Esophagus muscularis mucosa (tissue), 4 donors: ENCODE measurements around the gene SLC26A5. TPM values are rescaled to one million over a fixed set of nuclear protein-coding genes. Genes with fewer than 3 reads are reported as not detected.
"Not testable (repeated sequence)": the region's sequence is repeated elsewhere in the genome, so short reads cannot be mapped to it uniquely, and the experiment has no call there.

Experiments
- DNase-seq: peaks from one replicate; pipeline ENCODE4 v3.0.0-alpha.2; 2017; ENCODE audit errors: extremely low spot score
- H3K27ac ChIP-seq, 4 donors: fragments of 200-600 bp; sonication (generic); replicated peaks in 1 of 4; 1 replicate in 3 of 4; 2 replicates in 1 of 4; pipeline ENCODE4 v1.5.1; 2016 to 2019; ENCODE audit warnings: mild to moderate bottlenecking in 1 of 4
- H3K27me3 ChIP-seq, 4 donors: fragments of 200-600 bp; sonication (generic); one replicate each; pipeline versions ENCODE4 v1.5.1 to v1.6.0; 2016 to 2019
- H3K36me3 ChIP-seq, 4 donors: fragments of 200-600 bp; sonication (generic); one replicate each; pipeline ENCODE4 v1.5.1; 2016 to 2019
- H3K4me1 ChIP-seq, 4 donors: fragments of 200-600 bp; sonication (generic); one replicate each; pipeline ENCODE4 v1.5.1; 2016 to 2019
- H3K4me3 ChIP-seq, 4 donors: fragments of 200-600 bp; sonication (generic); 1 replicate in 2 of 4; 2 replicates in 2 of 4; pipeline ENCODE4 v1.5.1; 2016 to 2019; ENCODE audit warnings: mild to moderate bottlenecking in 4 of 4, moderate library complexity in 1 of 4
- H3K9me3 ChIP-seq, 4 donors: fragments of 200-600 bp; sonication (generic); 1 replicate in 3 of 4; 2 replicates in 1 of 4; pipeline ENCODE4 v1.5.1; 2016 to 2019
- EP300 ChIP-seq: sonication (generic); formaldehyde crosslinking; IDR thresholded peaks from one replicate; pipeline ENCODE4 v1.6.1; 2017; ENCODE audit warnings: antibody characterized with exemption
- POLR2A ChIP-seq: fragments of 450-650 bp; IDR thresholded peaks from one replicate; pipeline ENCODE4 v1.6.1; 2017; ENCODE audit warnings: antibody characterized with exemption, moderate library complexity, mild to moderate bottlenecking, low read depth
- POLR2AphosphoS5 ChIP-seq, 2 donors: sonication (generic); formaldehyde crosslinking; IDR thresholded peaks; one replicate each; pipeline ENCODE4 v1.6.1; 2017; ENCODE audit warnings: antibody characterized with exemption in 2 of 2
- WGBS: methylation state at CpG from one replicate; pipeline ENCODE4 v1.1.5; 2018; 5-methylcytosine and 5-hydroxymethylcytosine counted together
- intact Hi-C: fragments of 100-400 bp; cut with DNase I; formaldehyde crosslinking; loops from one replicate; pipeline ENCODE4 v1.15.1; 2023
- total RNA-seq, 4 donors: library from RNA; depleted of rRNA; stranded (reverse); fragments of >200 nt; gene quantifications; one replicate each; pipeline versions ENCODE4 v1.1.0 to v1.2.1, GENCODE V29; 2016
- TF ChIP-seq, protein P1 (sequence below), 3 experiments: fragments of 200-600 bp in 2 of 3; fragments of 450-650 bp in 1 of 3; sonication (generic) in 2 of 3; IDR thresholded peaks; one replicate each; pipeline ENCODE4 v1.5.1; 2017 to 2019; ENCODE audit warnings: antibody characterized with exemption in 3 of 3, mild to moderate bottlenecking in 2 of 3, moderate library complexity in 1 of 3

The SLC26A5 gene
- total RNA-seq, 4 donors from 2014 or later: under 0.01 TPM; not detected in 3

DNA sequence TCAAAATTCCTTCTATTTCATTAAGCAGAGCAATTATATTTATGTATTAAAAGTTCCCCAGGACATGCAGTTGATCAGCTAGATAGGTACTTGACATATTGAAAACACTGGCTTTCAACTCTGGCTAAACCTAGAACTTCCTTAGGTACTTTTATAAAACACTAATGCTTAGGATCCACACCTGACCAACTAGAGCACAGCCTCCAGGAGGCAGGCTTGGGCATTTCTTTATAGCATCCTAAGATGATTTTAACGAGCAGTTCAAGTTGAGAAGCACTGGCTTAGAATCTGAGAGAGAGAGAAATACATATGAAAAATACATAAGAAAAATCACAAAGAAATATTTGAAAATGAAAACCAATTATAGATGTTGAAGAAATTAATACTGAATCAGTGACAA lies 20.8 kb downstream of the SLC26A5 start:
- no peak overlapping the region for H3K27ac ChIP-seq
- no peak for DNase-seq
- no peaks in the 10 kb centered on the region for H3K36me3 ChIP-seq
- no peaks in the 10 kb centered on the region for H3K4me1 ChIP-seq
- H3K4me3 ChIP-seq: no peak overlapping the region
- no peak for TF ChIP-seq POLR2AphosphoS5 (IDR thresholded peaks at IDR 0.05)
- no peak for TF ChIP-seq POLR2A
- TF ChIP-seq, protein P1, sequence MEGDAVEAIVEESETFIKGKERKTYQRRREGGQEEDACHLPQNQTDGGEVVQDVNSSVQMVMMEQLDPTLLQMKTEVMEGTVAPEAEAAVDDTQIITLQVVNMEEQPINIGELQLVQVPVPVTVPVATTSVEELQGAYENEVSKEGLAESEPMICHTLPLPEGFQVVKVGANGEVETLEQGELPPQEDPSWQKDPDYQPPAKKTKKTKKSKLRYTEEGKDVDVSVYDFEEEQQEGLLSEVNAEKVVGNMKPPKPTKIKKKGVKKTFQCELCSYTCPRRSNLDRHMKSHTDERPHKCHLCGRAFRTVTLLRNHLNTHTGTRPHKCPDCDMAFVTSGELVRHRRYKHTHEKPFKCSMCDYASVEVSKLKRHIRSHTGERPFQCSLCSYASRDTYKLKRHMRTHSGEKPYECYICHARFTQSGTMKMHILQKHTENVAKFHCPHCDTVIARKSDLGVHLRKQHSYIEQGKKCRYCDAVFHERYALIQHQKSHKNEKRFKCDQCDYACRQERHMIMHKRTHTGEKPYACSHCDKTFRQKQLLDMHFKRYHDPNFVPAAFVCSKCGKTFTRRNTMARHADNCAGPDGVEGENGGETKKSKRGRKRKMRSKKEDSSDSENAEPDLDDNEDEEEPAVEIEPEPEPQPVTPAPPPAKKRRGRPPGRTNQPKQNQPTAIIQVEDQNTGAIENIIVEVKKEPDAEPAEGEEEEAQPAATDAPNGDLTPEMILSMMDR (IDR thresholded peaks at IDR 0.05): no peak
- no peak for TF ChIP-seq EP300
- intact Hi-C loops: no loop called here
- H3K9me3 ChIP-seq: no peaks in the 10 kb centered on the region
- WGBS: 70% methylated on average over 1 of the region's 1 CpG
- H3K27me3 ChIP-seq: no peaks in the 10 kb centered on the region

DNA sequence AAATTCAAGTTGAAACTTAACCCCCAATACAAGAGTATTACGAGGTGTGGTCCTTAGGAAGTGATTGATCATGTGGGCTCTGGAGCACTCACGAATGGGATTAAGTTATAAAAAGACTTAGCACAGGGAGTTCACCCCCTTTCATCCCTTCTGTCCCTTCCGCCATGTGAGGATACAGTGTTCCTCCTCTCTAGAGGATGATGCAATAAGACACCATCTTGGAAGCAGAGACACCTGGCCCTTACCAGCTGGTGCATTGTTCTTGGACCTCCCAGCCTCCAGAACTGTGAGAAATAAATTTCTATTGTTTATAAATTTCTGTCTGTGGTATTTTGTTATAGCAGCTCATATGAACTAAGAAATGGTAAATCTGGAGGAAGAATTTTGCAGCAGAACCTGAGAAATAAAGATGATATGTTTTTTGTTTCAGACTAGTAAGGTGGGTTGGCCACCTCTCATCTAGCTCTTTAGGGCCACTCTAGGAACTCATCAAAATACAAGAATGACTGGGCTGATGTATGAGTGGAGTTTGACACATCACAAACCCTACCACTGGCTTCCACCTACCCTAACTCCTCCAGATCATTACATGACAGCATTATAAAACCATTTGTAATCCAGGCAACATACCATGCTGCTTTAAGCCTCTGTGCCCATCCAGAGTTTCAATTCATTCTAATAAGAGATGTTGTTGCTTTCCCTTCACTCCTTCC lies 22.4 kb downstream of the SLC26A5 start:
- Histone ChIP-seq H3K4me1 (no peaks in the 10 kb centered on the region), H3K27me3 (no peaks in the 10 kb centered on the region), H3K27ac (no peak overlapping the region), H3K9me3 (no peaks in the 10 kb centered on the region), H3K4me3 (no peak overlapping the region), H3K36me3 (no peaks in the 10 kb centered on the region)
- intact Hi-C loops: no loop called here
- DNase-seq: no peak
- TF ChIP-seq EP300: no peak
- WGBS: 63% methylated on average over 3 of the region's 3 CpGs

DNA sequence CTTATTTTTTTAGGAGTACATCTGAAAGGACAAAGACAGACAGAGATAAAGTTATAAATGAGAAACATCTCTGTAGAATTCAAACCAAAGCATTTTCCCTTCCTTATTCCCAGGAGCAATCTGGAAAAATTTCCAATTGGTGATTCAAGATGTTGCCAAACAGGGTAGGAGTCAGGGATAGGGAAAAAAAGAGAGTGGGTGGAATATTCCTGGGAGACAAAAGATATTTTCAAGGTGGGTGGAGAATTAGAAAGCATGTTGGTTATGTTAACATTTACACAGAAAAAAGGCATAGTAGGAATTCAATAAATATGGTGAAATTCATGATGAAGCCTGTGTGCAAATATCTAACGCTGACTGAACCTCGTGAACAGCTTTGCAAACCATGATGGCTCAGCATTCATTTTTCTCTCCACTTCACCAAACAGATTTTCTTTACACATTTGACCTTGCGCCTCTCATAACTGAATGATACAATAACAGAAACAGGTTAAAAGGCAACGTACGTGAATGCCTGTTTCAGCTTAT lies 25.1 kb downstream of the SLC26A5 start:
- WGBS: 79% methylated on average over 5 of the region's 5 CpGs
- no peak for TF ChIP-seq POLR2A
- TF ChIP-seq, protein P1 (IDR thresholded peaks at IDR 0.05): no peak
- no peak for TF ChIP-seq EP300
- no peak for TF ChIP-seq POLR2AphosphoS5 (IDR thresholded peaks at IDR 0.05)
- H3K36me3 ChIP-seq: no peaks in the 10 kb centered on the region
- intact Hi-C loops: no loop called here
- no peak for DNase-seq
- H3K9me3 ChIP-seq: no peaks in the 10 kb centered on the region
- H3K27me3 ChIP-seq: no peaks in the 10 kb centered on the region
- H3K27ac ChIP-seq: no peak overlapping the region
- H3K4me1 ChIP-seq: no peaks in the 10 kb centered on the region
- H3K4me3 ChIP-seq: no peak overlapping the region

DNA sequence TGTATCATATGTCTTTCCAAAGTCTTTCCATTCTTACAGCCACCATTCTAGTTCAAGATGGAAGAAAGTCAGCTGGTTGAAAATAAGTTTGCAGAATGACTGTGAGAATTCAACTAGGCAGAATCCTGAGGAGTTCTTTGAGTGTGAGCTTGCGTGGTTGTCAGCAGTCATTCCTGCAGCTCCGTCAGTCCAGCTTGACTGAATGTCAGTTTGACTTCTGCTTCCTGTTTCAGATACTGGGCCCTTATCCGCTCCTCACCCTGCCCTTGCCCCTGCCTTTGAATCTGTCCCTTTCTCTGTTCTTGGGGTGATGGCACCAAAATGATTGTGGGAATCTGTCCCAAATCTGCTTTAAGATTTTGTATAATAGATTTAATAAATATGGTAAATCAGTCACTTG lies 27.8 kb downstream of the SLC26A5 start:
- Histone ChIP-seq H3K4me1 (no peaks in the 10 kb centered on the region), H3K4me3 (no peak overlapping the region), H3K9me3 (no peaks in the 10 kb centered on the region), H3K36me3 (no peaks in the 10 kb centered on the region), H3K27ac (no peak overlapping the region), H3K27me3 (no peaks in the 10 kb centered on the region)
- TF ChIP-seq EP300: no peak
- no peak for TF ChIP-seq POLR2A
- no peak for TF ChIP-seq POLR2AphosphoS5 (IDR thresholded peaks at IDR 0.05)
- TF ChIP-seq, protein P1 (IDR thresholded peaks at IDR 0.05): no peak
- DNase-seq: no peak
- intact Hi-C loops: no loop called here
- WGBS: 74% methylated on average over 3 of the region's 3 CpGs

DNA sequence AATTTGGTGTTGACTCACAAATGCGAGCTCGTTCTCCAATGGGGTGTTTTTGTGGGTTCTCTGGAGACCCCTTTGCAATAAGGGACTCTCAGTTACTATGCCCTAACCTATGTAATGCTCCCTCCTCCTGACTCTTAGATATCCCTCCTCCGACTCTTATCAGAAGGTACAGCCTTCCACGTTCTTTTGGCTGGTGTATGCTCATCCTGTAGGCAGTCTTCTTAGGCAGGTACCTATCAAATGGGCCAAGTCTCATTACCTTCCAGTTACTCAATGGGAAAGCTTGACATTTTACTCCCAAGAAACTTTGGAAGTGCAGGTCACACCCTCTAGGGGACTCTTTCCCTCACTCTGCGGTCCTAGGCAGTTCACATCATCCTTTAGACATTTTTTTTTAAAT lies 32.6 kb downstream of the SLC26A5 start:
- Histone ChIP-seq H3K4me1 (no peaks in the 10 kb centered on the region), H3K27me3 (peaks cover 0 to 8% (median 0%) of the 10 kb centered on the region in 4 donors), H3K27ac (no peak overlapping the region), H3K36me3 (no peaks in the 10 kb centered on the region), H3K4me3 (no peak overlapping the region), H3K9me3 (no peaks in the 10 kb centered on the region)
- TF ChIP-seq POLR2AphosphoS5 (IDR thresholded peaks at IDR 0.05): no peak
- DNase-seq: no peak
- 87% methylated on average over 5 of the region's 5 CpGs for WGBS
- intact Hi-C loops: no loop called here

DNA sequence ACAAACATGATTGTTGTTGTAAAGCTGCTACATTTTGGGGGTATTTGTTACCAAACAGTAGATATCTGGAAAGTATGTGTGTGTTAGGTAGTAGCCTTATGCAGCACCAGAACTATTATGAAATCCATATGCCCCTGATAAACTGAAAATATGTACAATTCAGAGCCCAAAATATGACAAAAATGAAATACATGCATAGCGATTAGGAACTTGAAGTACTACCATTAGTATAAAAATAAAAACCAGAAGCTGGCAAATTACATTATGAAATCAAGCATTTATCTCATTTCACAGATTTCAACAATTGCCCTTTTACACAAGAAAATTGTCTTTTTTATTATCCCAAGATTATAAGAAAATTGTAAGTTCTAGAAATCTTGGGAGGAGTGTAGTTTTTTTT lies 33.9 kb downstream of the SLC26A5 start:
- H3K4me3 ChIP-seq: no peak overlapping the region
- TF ChIP-seq EP300: no peak
- no peak for TF ChIP-seq POLR2AphosphoS5 (IDR thresholded peaks at IDR 0.05)
- TF ChIP-seq, protein P1 (IDR thresholded peaks at IDR 0.05): no peak
- no peak for TF ChIP-seq POLR2A
- no peak overlapping the region for H3K27ac ChIP-seq
- no peak for DNase-seq
- 87% methylated on average over 1 of the region's 1 CpG for WGBS
- H3K36me3 ChIP-seq: no peaks in the 10 kb centered on the region
- no peaks in the 10 kb centered on the region for H3K4me1 ChIP-seq
- intact Hi-C loops: no loop called here
- H3K27me3 ChIP-seq: peaks cover 0 to 8% (median 0%) of the 10 kb centered on the region in 4 donors
- H3K9me3 ChIP-seq: no peaks in the 10 kb centered on the region

DNA sequence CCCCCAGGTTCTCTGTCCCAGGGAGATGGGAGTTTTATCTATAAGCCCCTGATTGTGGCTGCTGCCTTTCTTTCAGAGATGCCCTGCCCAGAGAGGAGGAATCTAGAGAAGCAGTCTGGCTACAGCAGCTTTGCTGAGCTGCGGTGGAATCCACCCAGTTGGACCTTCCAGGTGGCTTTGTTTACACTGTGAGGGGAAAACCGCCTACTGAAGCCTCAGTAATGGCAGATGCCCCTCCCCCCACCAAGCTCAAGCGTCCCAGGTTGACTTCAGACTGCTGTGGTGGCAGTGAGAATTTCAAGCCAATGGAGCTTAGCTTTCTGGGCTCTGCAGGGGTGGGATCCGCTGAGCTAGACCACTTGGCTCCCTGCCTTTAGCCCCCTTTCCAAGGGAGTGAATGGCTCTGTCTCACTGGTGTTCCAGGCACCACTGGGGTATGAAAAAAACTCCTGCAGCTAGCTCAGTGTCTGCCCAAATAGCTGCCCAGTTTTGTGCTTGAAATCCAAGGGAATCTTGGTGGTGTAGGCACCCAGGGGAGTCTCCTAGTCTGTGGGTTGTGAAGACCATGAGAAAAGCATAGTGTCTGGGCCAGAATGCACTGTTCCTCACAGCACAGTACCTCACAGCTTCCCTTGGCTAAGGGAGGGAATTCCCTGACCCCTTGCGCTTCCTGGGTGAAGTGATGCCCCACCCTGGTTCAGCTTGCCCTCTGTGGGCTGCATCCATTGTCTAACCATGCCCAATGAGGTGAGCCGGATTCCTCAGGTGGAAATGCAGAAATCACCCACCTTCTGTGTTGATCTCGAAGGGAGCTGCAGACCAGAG lies 40.0 kb downstream of the SLC26A5 start:
- H3K4me1 ChIP-seq, H3K9me3 ChIP-seq, intact Hi-C loops, DNase-seq, H3K36me3 ChIP-seq, H3K27ac ChIP-seq, H3K4me3 ChIP-seq: not testable (repeated sequence)
- peaks cover 0 to 23% (median 0%) of the 10 kb centered on the region in 4 donors for H3K27me3 ChIP-seq
- WGBS: 65% methylated on average over 7 of the region's 7 CpGs
